Mesothelial cell of epicardium (in vitro differentiated cells): ENCODE results near the gene TANC1. TPM values are rescaled to one million over a fixed set of nuclear protein-coding genes. Genes with fewer than 3 reads are reported as not detected.

ENCODE experiments used
- DNase-seq, 2 experiments: peaks; one replicate each; pipeline ENCODE4 v3.0.0; 2021; ENCODE audit warnings: low spot score in 2 of 2; ENCODE audit not compliant: unreplicated experiment in 2 of 2
- H3K27ac Mint-ChIP-seq: 2 replicates; pipeline ENCODE4 v1.8.0; 2021; ENCODE audit warnings: mixed read lengths
- H3K27me3 Mint-ChIP-seq: 2 replicates; pipeline ENCODE4 v1.8.0; 2021; ENCODE audit warnings: low read depth, mixed read lengths
- H3K36me3 Mint-ChIP-seq: 2 replicates; pipeline ENCODE4 v1.8.0; 2021; ENCODE audit warnings: mixed read lengths
- H3K4me1 Mint-ChIP-seq: 2 replicates; pipeline ENCODE4 v1.8.0; 2021; ENCODE audit warnings: mixed read lengths
- H3K4me3 Mint-ChIP-seq: 2 replicates; pipeline ENCODE4 v1.8.0; 2021; ENCODE audit warnings: mild to moderate bottlenecking, moderate library complexity, mixed read lengths
- H3K9me3 Mint-ChIP-seq: 2 replicates; pipeline ENCODE4 v1.8.0; 2021; ENCODE audit warnings: mixed read lengths
- total RNA-seq: library from RNA; stranded (reverse); gene quantifications from 3 replicates; pipeline ENCODE4 v1.2.1, GENCODE V29; 2021
- TF ChIP-seq, protein P1 (sequence below): fragments of 200-600 bp; sonication (generic); IDR thresholded peaks from one replicate; pipeline ENCODE4 v1.5.0; 2021; ENCODE audit warnings: antibody characterized with exemption; ENCODE audit not compliant: unreplicated experiment

Gene TANC1
- total RNA-seq, 1 donor from 2014 or later: 138 TPM

DNA sequence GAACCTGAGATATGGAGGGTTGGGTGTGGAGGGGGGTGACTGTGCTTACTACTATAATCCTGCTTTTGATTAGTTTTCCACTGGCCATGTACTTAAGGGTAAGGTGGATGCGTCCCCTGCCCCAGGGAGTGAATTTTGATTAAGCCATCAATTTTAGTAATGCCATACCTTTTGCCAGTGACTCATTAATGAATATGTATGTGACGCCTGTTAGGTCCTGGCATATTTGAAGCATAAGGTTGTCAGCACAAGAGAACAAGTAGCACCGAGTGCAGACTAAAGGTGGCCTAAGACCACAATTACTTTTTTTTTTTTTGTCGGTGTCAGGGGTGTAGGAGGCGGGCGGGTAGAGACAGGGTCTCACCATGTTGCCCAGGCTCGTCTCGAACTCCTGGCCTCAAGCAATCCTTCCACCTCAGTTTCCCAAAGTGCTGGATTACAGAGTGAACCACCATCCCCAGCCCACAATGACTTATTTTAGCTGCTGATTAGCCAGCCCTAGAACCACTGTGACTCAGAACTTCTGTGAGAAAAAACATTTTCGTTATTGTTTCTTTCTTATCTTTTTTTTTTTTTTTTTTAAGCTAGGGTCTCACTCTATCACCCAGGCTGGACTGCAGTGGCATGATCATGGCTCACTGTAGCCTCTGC, 7.0 kb downstream of the TANC1 start:
- Mint-ChIP-seq H3K9me3 (no peaks in the 10 kb centered on the region), H3K36me3 (no peaks in the 10 kb centered on the region), H3K27ac (no peak overlapping the region), H3K4me1 (peaks cover 69% of the 10 kb centered on the region), H3K4me3 (no peak overlapping the region), H3K27me3 (no peaks in the 10 kb centered on the region)
- TF ChIP-seq, protein P1, sequence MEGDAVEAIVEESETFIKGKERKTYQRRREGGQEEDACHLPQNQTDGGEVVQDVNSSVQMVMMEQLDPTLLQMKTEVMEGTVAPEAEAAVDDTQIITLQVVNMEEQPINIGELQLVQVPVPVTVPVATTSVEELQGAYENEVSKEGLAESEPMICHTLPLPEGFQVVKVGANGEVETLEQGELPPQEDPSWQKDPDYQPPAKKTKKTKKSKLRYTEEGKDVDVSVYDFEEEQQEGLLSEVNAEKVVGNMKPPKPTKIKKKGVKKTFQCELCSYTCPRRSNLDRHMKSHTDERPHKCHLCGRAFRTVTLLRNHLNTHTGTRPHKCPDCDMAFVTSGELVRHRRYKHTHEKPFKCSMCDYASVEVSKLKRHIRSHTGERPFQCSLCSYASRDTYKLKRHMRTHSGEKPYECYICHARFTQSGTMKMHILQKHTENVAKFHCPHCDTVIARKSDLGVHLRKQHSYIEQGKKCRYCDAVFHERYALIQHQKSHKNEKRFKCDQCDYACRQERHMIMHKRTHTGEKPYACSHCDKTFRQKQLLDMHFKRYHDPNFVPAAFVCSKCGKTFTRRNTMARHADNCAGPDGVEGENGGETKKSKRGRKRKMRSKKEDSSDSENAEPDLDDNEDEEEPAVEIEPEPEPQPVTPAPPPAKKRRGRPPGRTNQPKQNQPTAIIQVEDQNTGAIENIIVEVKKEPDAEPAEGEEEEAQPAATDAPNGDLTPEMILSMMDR: no peak
- no peak for DNase-seq

DNA sequence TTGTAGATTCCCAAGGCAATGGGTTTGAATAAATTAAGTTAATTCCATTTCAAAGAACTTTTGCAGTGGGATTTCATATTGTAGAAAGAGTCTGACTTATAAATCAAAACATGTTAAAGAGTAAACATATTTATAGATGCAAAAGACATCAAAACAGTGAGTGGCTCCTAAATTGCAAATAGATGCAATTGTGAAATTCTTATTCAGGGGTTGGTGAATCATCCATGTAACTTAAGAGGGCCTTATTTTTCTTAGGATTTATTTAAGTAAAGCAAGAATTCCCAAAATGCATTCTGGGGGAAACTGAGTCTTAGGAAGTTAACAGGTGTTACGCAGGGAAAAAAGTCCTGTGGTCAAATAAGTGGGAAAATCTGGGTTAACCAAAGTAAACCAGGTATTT, 11.3 kb downstream of the TANC1 start:
- Mint-ChIP-seq H3K36me3 (no peaks in the 10 kb centered on the region), H3K27ac (peak overlapping the region; percentile 14), H3K9me3 (no peaks in the 10 kb centered on the region), H3K4me3 (no peak overlapping the region), H3K27me3 (no peaks in the 10 kb centered on the region), H3K4me1 (peaks cover 66% of the 10 kb centered on the region)
- no peak for DNase-seq
- TF ChIP-seq, protein P1: no peak

- DNase-seq: no peak
- TF ChIP-seq, protein P1: no peak
- peak overlapping the region; percentile 73 for H3K27ac Mint-ChIP-seq
- no peaks in the 10 kb centered on the region for H3K9me3 Mint-ChIP-seq
- peaks cover 71% of the 10 kb centered on the region for H3K4me1 Mint-ChIP-seq
- peaks cover 2% of the 10 kb centered on the region for H3K36me3 Mint-ChIP-seq
- no peaks in the 10 kb centered on the region for H3K27me3 Mint-ChIP-seq
- no peak overlapping the region for H3K4me3 Mint-ChIP-seq
Measured at GRCh38 chr2:158984604-158985135, 16.2 kb downstream of the TANC1 start.

- peaks cover 53% of the 10 kb centered on the region for H3K4me1 Mint-ChIP-seq
- peak overlapping the region; percentile 47 for H3K27ac Mint-ChIP-seq
- H3K4me3 Mint-ChIP-seq: no peak overlapping the region
- DNase-seq: no peak
- TF ChIP-seq, protein P1: no peak
- H3K27me3 Mint-ChIP-seq: no peaks in the 10 kb centered on the region
- H3K36me3 Mint-ChIP-seq: peaks cover 6% of the 10 kb centered on the region
- H3K9me3 Mint-ChIP-seq: no peaks in the 10 kb centered on the region
Measured at GRCh38 chr2:158988501-158988900, 20.1 kb downstream of the TANC1 start.

- Mint-ChIP-seq H3K27me3 (no peaks in the 10 kb centered on the region), H3K4me3 (no peak overlapping the region), H3K27ac (peak overlapping the region; percentile 26), H3K36me3 (peaks cover 6% of the 10 kb centered on the region), H3K9me3 (no peaks in the 10 kb centered on the region), H3K4me1 (peaks cover 51% of the 10 kb centered on the region)
- DNase-seq: no peak
- TF ChIP-seq, protein P1: no peak
Measured at GRCh38 chr2:158989165-158989564, 20.7 kb downstream of the TANC1 start.
